CD14-positive monocyte (primary cell): Measurements from ENCODE around the gene SLAMF6. TPM values are rescaled to one million over a fixed set of nuclear protein-coding genes. Genes with fewer than 3 reads are reported as not detected.
"Not testable (repeated sequence)": the region's sequence is repeated elsewhere in the genome, so short reads cannot be mapped to it uniquely, and the experiment has no call there.

Experiments
- DNase-seq, 3 donors: peaks; one replicate each; pipeline ENCODE4 v3.0.0-alpha.2; 2011 to 2022
- H2AFZ ChIP-seq: 2 replicates; pipeline ENCODE4 v1.6.0; 2012; ENCODE audit warnings: mild to moderate bottlenecking, low read depth, low read length, inconsistent platforms; ENCODE audit not compliant: insufficient read depth, poor library complexity, severe bottlenecking
- H3K27ac ChIP-seq, 2 donors: 1 replicate in 1 of 2; 2 replicates in 1 of 2; pipeline ENCODE4 v1.5.1; 2012 to 2013; ENCODE audit warnings: low read length in 2 of 2, control low read depth in 1 of 2, inconsistent platforms in 1 of 2, low read depth in 1 of 2, mild to moderate bottlenecking in 1 of 2
- H3K27me3 ChIP-seq, 2 donors: one replicate each; pipeline versions ENCODE4 v1.6.0 to v1.6.1; 2011 to 2013; ENCODE audit warnings: low read length in 2 of 2; ENCODE audit not compliant: control insufficient read depth in 2 of 2, insufficient read depth in 2 of 2
- H3K36me3 ChIP-seq, 2 donors: replicated peaks in 1 of 2; 1 replicate in 1 of 2; 2 replicates in 1 of 2; pipeline versions ENCODE4 v1.5.1 to v1.6.1; 2012 to 2013; ENCODE audit warnings: low read length in 2 of 2, control low read depth in 1 of 2, inconsistent platforms in 1 of 2, mild to moderate bottlenecking in 1 of 2; ENCODE audit not compliant: insufficient read depth in 2 of 2, control insufficient read depth in 1 of 2
- H3K4me1 ChIP-seq, 2 donors: 1 replicate in 1 of 2; 2 replicates in 1 of 2; pipeline versions ENCODE4 v1.5.1 to v1.6.1; 2012 to 2013; ENCODE audit warnings: low read length in 2 of 2, control low read depth in 1 of 2, inconsistent platforms in 1 of 2, mild to moderate bottlenecking in 1 of 2, moderate library complexity in 1 of 2; ENCODE audit not compliant: insufficient read depth in 2 of 2, control insufficient read depth in 1 of 2
- H3K4me2 ChIP-seq: replicated peaks from 2 replicates; pipeline ENCODE3; 2012; ENCODE audit warnings: low read length, moderate library complexity, mild to moderate bottlenecking; ENCODE audit not compliant: poor library complexity, severe bottlenecking; ENCODE audit errors: extremely low read depth
- H3K4me3 ChIP-seq, 3 experiments: fragments of 200-600 bp in 1 of 3; sonication (generic) in 1 of 3; replicated peaks in 1 of 3; 1 replicate in 2 of 3; 2 replicates in 1 of 3; pipeline ENCODE4 v1.5.1; 2011 to 2013; ENCODE audit warnings: low read length in 3 of 3, mild to moderate bottlenecking in 3 of 3, control low read depth in 2 of 3, low read depth in 2 of 3, inconsistent platforms in 1 of 3, moderate library complexity in 1 of 3
- H3K79me2 ChIP-seq: 2 replicates; pipeline ENCODE4 v1.6.0; 2012; ENCODE audit warnings: mild to moderate bottlenecking, control low read depth, inconsistent platforms, low read length, moderate library complexity; ENCODE audit not compliant: insufficient read depth
- H3K9ac ChIP-seq: 2 replicates; pipeline ENCODE4 v1.6.0; 2017; ENCODE audit warnings: low read length, mild to moderate bottlenecking; ENCODE audit not compliant: insufficient read depth, poor library complexity, severe bottlenecking
- H3K9me3 ChIP-seq, 2 donors: replicated peaks in 1 of 2; 1 replicate in 1 of 2; 2 replicates in 1 of 2; pipeline versions ENCODE4 v1.5.1 to v1.6.1; 2012 to 2013; ENCODE audit warnings: low read length in 2 of 2, control low read depth in 1 of 2; ENCODE audit not compliant: control insufficient read depth in 1 of 2, insufficient read depth in 1 of 2
- H4K20me1 ChIP-seq: 2 replicates; pipeline ENCODE4 v1.6.0; 2012; ENCODE audit warnings: mild to moderate bottlenecking, low read length, control low read depth, moderate library complexity; ENCODE audit not compliant: insufficient read depth
- H3K27ac Mint-ChIP-seq, 7 donors: one replicate each; pipeline ENCODE4 v1.8.0; 2020; ENCODE audit warnings: mild to moderate bottlenecking in 7 of 7, mixed read lengths in 7 of 7, moderate library complexity in 6 of 7, inconsistent platforms in 2 of 7
- H3K27me3 Mint-ChIP-seq, 3 donors: one replicate each; pipeline ENCODE4 v1.8.0; 2021 to 2022; ENCODE audit warnings: low read depth in 3 of 3, mild to moderate bottlenecking in 3 of 3, mixed read lengths in 3 of 3, moderate library complexity in 3 of 3, inconsistent platforms in 1 of 3
- H3K36me3 Mint-ChIP-seq, 2 donors: one replicate each; pipeline ENCODE4 v1.8.0; 2020; ENCODE audit warnings: mixed read lengths in 2 of 2, inconsistent platforms in 1 of 2, mild to moderate bottlenecking in 1 of 2
- H3K4me1 Mint-ChIP-seq: one replicate; pipeline ENCODE4 v1.8.0; 2020; ENCODE audit warnings: mild to moderate bottlenecking, mixed read lengths
- H3K4me3 Mint-ChIP-seq, 2 donors: one replicate each; pipeline ENCODE4 v1.8.0; 2020; ENCODE audit warnings: mild to moderate bottlenecking in 2 of 2, mixed read lengths in 2 of 2, moderate library complexity in 1 of 2
- H3K9me3 Mint-ChIP-seq, 7 donors: one replicate each; pipeline ENCODE4 v1.8.0; 2020 to 2022; ENCODE audit warnings: mixed read lengths in 7 of 7, mild to moderate bottlenecking in 6 of 7, moderate library complexity in 6 of 7, inconsistent platforms in 2 of 7
- CTCF ChIP-seq: fragments of 200-600 bp; IDR thresholded peaks from one replicate; pipeline ENCODE4 v1.8.0; 2022; ENCODE audit warnings: antibody characterized with exemption, mild to moderate bottlenecking
- WGBS: methylation state at CpG from one replicate; pipeline ENCODE4 v1.1.5; 2013; ENCODE audit warnings: missing lambda C conversion rate; ENCODE audit not compliant: insufficient coverage; 5-methylcytosine and 5-hydroxymethylcytosine counted together
- intact Hi-C, 2 donors: fragments of 100-400 bp; cut with micrococcal nuclease; formaldehyde crosslinking; loops; one replicate each; pipeline versions ENCODE4 v1.15.0 to v1.15.1; 2023
- polyA plus RNA-seq, 3 donors: library from polyadenylated mRNA; depleted of rRNA in 1 of 3; unstranded in 2 of 3; stranded (reverse) in 1 of 3; fragments of 300-500 nt in 2 of 3; fragments of >200 nt in 1 of 3; fragmentation: Illumina TruSeq in 2 of 3; gene quantifications; 1 replicate in 2 of 3; 2 replicates in 1 of 3; pipeline ENCODE4 v1.2.3, GENCODE V29; 2012 to 2021

Gene SLAMF6
- polyA plus RNA-seq, 3 donors = 0.32 to 0.72 (median 0.50) TPM

- DNase-seq = no peak
- H3K36me3 Mint-ChIP-seq = peaks cover 47 to 57% of the 10 kb centered on the region in 2 donors
- Histone ChIP-seq H3K4me2 (no peak overlapping the region), H2AFZ (no peak overlapping the region), H3K36me3 (peaks cover 11 to 25% of the 10 kb centered on the region in 2 donors), H3K27ac (peak overlapping the region in 1 of 2 donors; percentile 69), H3K9ac (no peak overlapping the region), H3K79me2 (peaks cover 100% of the 10 kb centered on the region), H4K20me1 (no peaks in the 10 kb centered on the region), H3K4me3 (no peak overlapping the region), H3K4me1 (peaks cover 57 to 81% of the 10 kb centered on the region in 2 donors), H3K27me3 (no peaks in the 10 kb centered on the region), H3K9me3 (no peaks in the 10 kb centered on the region)
- no peak overlapping the region for H3K4me3 Mint-ChIP-seq
- H3K9me3 Mint-ChIP-seq = peaks cover 6 to 11% (median 9%) of the 10 kb centered on the region in 7 donors
- no peaks in the 10 kb centered on the region for H3K27me3 Mint-ChIP-seq
- H3K27ac Mint-ChIP-seq = peak overlapping the region in 3 of 7 donors; percentile 33 to 92 (median 48)
- intact Hi-C loops = no loop called here
- no peak for TF ChIP-seq CTCF
- WGBS = 88% methylated on average over 2 of the region's 5 CpGs
- peaks cover 71% of the 10 kb centered on the region for H3K4me1 Mint-ChIP-seq
Measured at GRCh38 chr1:160567341-160567740, 44.3 kb upstream of the SLAMF6 start.

GRCh38 chr1:160565564-160565963 lies 42.5 kb upstream of the SLAMF6 start:
- H3K4me1 Mint-ChIP-seq = peaks cover 71% of the 10 kb centered on the region
- Histone ChIP-seq H3K9ac (no peak overlapping the region), H3K4me2 (peak overlapping the region; percentile 32), H2AFZ (no peak overlapping the region), H3K36me3 (peaks cover 11 to 25% of the 10 kb centered on the region in 2 donors), H3K4me3 (no peak overlapping the region), H3K4me1 (peaks cover 45 to 74% of the 10 kb centered on the region in 2 donors), H3K27ac (peak overlapping the region in 1 of 2 donors; percentile 69), H3K79me2 (peaks cover 100% of the 10 kb centered on the region), H3K27me3 (no peaks in the 10 kb centered on the region), H3K9me3 (no peaks in the 10 kb centered on the region), H4K20me1 (no peaks in the 10 kb centered on the region)
- H3K9me3 Mint-ChIP-seq = peaks cover 4 to 9% (median 8%) of the 10 kb centered on the region in 7 donors
- intact Hi-C loops = no loop called here
- peak overlapping the region in 6 of 7 donors; percentile 19 to 71 (median 60) for H3K27ac Mint-ChIP-seq
- H3K36me3 Mint-ChIP-seq = peaks cover 45 to 50% of the 10 kb centered on the region in 2 donors
- TF ChIP-seq CTCF = no peak
- DNase-seq = no peak
- no peak overlapping the region for H3K4me3 Mint-ChIP-seq
- 69% methylated on average over 3 of the region's 4 CpGs for WGBS
- peaks cover 0 to 2% (median 0%) of the 10 kb centered on the region in 3 donors for H3K27me3 Mint-ChIP-seq

GRCh38 chr1:160563230-160563629 lies 40.2 kb upstream of the SLAMF6 start:
- peaks cover 34 to 73% of the 10 kb centered on the region in 2 donors for H3K4me1 ChIP-seq
- H3K27me3 Mint-ChIP-seq, DNase-seq, H3K4me3 Mint-ChIP-seq, H3K9me3 ChIP-seq, H3K4me2 ChIP-seq, H2AFZ ChIP-seq, H3K27me3 ChIP-seq, intact Hi-C loops, H3K9me3 Mint-ChIP-seq, H3K9ac ChIP-seq, H3K4me3 ChIP-seq, H3K27ac ChIP-seq, H4K20me1 ChIP-seq: not testable (repeated sequence)
- H3K36me3 ChIP-seq = peaks cover 11 to 25% of the 10 kb centered on the region in 2 donors
- Mint-ChIP-seq H3K4me1 (peaks cover 74% of the 10 kb centered on the region), H3K27ac (peak overlapping the region in 1 of 7 donors; percentile 22), H3K36me3 (peaks cover 41 to 50% of the 10 kb centered on the region in 2 donors)
- H3K79me2 ChIP-seq = peaks cover 100% of the 10 kb centered on the region
- no CpG with 5 or more reads among the region's 1 CpG for WGBS
